RWPE2 (cell line): Measurements from ENCODE around the gene ROBO1.

Experiments
- ATAC-seq: fragments of 200-7000 bp; cut with Tn5 transposase; 3 replicates; pipeline ENCODE4 v1.9.1; 2021; ENCODE audit warnings: low read depth
- DNase-seq: peaks from one replicate; pipeline ENCODE4 v3.0.0-alpha.2; 2020; ENCODE audit warnings: low spot score
- H3K27ac ChIP-seq: fragments of 450-650 bp; 2 replicates; pipeline ENCODE4 v1.5.1; 2017; ENCODE audit warnings: mild to moderate bottlenecking; ENCODE audit not compliant: poor library complexity, severe bottlenecking
- H3K27me3 ChIP-seq: fragments of 250-450 bp; sonication (Bioruptor Pico); 2 replicates; pipeline ENCODE4 v1.5.1; 2021; ENCODE audit warnings: mild to moderate bottlenecking, moderate library complexity; ENCODE audit not compliant: insufficient read depth, poor library complexity, severe bottlenecking
- H3K36me3 ChIP-seq: fragments of 250-450 bp; sonication (Bioruptor Pico); 2 replicates; pipeline ENCODE4 v1.5.1; 2020; ENCODE audit warnings: low read depth, mild to moderate bottlenecking, moderate library complexity
- H3K4me1 ChIP-seq: fragments of 250-450 bp; sonication (Bioruptor Pico); 2 replicates; pipeline ENCODE4 v1.5.1; 2021; ENCODE audit warnings: mild to moderate bottlenecking, moderate library complexity; ENCODE audit not compliant: insufficient read depth, poor library complexity, severe bottlenecking
- H3K4me3 ChIP-seq: fragments of 250-450 bp; sonication (Bioruptor Pico); 2 replicates; pipeline ENCODE4 v1.5.1; 2021; ENCODE audit warnings: mild to moderate bottlenecking, moderate library complexity; ENCODE audit not compliant: severe bottlenecking
- H3K9me3 ChIP-seq: fragments of 250-450 bp; sonication (Bioruptor Pico); 2 replicates; pipeline ENCODE4 v1.5.1; 2021; ENCODE audit warnings: mild to moderate bottlenecking, moderate library complexity; ENCODE audit not compliant: severe bottlenecking
- CTCF ChIP-seq: fragments of 450-650 bp; IDR thresholded peaks from one replicate; pipeline ENCODE4 v1.5.1; 2017; ENCODE audit warnings: mild to moderate bottlenecking, moderate library complexity; ENCODE audit not compliant: poor library complexity, severe bottlenecking

Gene ROBO1

GRCh38 chr3:78839693-78840092, 928.1 kb downstream of the ROBO1 start:
- Histone ChIP-seq H3K27me3 (no peaks in the 10 kb centered on the region), H3K4me3 (no peak overlapping the region), H3K9me3 (no peaks in the 10 kb centered on the region), H3K4me1 (no peaks in the 10 kb centered on the region), H3K27ac (no peak overlapping the region), H3K36me3 (no peaks in the 10 kb centered on the region)
- ATAC-seq (no peak), DNase-seq (no peak)
- no peak for TF ChIP-seq CTCF

GRCh38 chr3:78838362-78838761, 929.4 kb downstream of the ROBO1 start:
- ATAC-seq (no peak), DNase-seq (no peak)
- H3K9me3 ChIP-seq: no peaks in the 10 kb centered on the region
- TF ChIP-seq CTCF: no peak
- H3K27ac ChIP-seq: no peak overlapping the region
- no peaks in the 10 kb centered on the region for H3K36me3 ChIP-seq
- H3K27me3 ChIP-seq: no peaks in the 10 kb centered on the region
- no peaks in the 10 kb centered on the region for H3K4me1 ChIP-seq
- H3K4me3 ChIP-seq: no peak overlapping the region

GRCh38 chr3:78834910-78835309, 932.9 kb downstream of the ROBO1 start:
- H3K36me3 ChIP-seq: no peaks in the 10 kb centered on the region
- no peak for TF ChIP-seq CTCF
- no peaks in the 10 kb centered on the region for H3K27me3 ChIP-seq

GRCh38 chr3:78832785-78833204, 935.0 kb downstream of the ROBO1 start:
- no peaks in the 10 kb centered on the region for H3K4me1 ChIP-seq
- no peak overlapping the region for H3K27ac ChIP-seq
- no peaks in the 10 kb centered on the region for H3K9me3 ChIP-seq
- H3K4me3 ChIP-seq: no peak overlapping the region
- ATAC-seq: no peak
- TF ChIP-seq CTCF: no peak
- no peak for DNase-seq
- no peaks in the 10 kb centered on the region for H3K27me3 ChIP-seq
- H3K36me3 ChIP-seq: no peaks in the 10 kb centered on the region

More at GRCh38 chr3:78834910-78835309, 932.9 kb downstream of the ROBO1 start:
- Histone ChIP-seq H3K4me1 (no peaks in the 10 kb centered on the region), H3K9me3 (no peaks in the 10 kb centered on the region), H3K27ac (no peak overlapping the region), H3K4me3 (no peak overlapping the region)
- ATAC-seq (no peak), DNase-seq (no peak)

GRCh38 chr3:78831446-78831972, 936.3 kb downstream of the ROBO1 start:
- DNase-seq (no peak), ATAC-seq (no peak)
- no peak for TF ChIP-seq CTCF
- Histone ChIP-seq H3K36me3 (no peaks in the 10 kb centered on the region), H3K27ac (no peak overlapping the region), H3K4me1 (no peaks in the 10 kb centered on the region), H3K27me3 (no peaks in the 10 kb centered on the region), H3K4me3 (no peak overlapping the region), H3K9me3 (no peaks in the 10 kb centered on the region)
